COLO668 (cell line): ENCODE results near the gene PACSIN1.
"Not testable (repeated sequence)": the region's sequence is repeated elsewhere in the genome, so short reads cannot be mapped to it uniquely, and the experiment has no call there.

Source experiments
- DNase-seq: peaks from one replicate; lab custom pipeline; 2025; ENCODE audit not compliant: unreplicated experiment; lab: John Stamatoyannopoulos, UW

PACSIN1 gene

DNA sequence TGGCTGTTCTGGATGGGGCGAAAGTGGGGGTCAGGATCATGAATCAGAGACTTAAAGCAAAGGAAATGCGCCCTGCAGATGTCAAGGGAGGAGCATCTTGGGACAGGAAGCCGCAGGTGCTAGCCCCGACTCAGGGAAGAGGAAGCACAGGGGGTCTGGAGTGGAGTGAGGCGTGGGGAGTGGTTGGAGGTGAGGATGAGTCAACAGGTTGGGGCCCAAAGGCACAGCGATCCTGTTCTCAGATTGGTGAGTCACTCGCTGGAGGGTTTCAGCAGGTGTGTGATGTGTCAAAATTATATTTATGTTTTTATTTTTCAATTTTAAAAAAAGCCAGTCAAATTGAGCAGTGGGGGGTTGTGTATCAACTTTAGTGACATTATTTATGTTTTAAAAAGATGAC is 19.0 kb downstream of the PACSIN1 start:
- DNase-seq, result peak; percentile 72

DNA sequence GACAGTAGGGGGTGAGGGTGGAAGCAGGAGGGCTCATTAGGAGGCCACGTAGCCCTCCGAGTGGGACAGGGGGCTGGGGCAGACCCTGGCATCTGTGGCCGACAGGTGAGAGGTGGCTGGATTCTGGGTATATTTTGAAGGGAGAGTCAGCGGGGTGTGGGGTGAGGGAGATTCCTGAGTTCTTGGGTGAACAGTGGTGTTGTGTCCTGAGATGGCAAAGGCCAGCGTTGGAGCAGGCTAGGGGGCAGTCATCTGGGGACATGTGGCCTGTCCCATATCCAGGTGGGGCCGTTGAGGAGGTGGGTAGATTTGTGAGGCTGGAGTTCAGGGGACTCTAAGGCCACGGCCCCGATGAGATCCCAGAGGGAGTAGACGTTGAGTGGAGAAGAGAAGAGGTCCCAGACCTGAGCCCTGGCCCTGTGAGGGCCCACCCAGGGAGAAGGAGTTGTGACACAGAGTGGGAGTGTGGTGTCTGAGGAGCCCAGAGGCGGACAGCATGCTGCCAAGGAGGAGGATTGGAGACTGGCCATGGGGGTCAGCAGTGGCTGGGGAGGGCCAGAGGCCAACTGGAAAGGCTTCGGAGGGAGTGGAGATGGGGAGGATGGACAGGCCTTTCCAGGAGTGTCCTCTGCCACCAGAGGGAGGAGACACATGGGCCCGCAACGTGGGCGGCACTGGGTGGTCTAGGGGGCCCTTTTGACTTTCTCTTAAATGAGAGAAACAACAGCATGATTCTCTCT is 19.6 kb downstream of the PACSIN1 start:
- DNase-seq, result no peak

DNA sequence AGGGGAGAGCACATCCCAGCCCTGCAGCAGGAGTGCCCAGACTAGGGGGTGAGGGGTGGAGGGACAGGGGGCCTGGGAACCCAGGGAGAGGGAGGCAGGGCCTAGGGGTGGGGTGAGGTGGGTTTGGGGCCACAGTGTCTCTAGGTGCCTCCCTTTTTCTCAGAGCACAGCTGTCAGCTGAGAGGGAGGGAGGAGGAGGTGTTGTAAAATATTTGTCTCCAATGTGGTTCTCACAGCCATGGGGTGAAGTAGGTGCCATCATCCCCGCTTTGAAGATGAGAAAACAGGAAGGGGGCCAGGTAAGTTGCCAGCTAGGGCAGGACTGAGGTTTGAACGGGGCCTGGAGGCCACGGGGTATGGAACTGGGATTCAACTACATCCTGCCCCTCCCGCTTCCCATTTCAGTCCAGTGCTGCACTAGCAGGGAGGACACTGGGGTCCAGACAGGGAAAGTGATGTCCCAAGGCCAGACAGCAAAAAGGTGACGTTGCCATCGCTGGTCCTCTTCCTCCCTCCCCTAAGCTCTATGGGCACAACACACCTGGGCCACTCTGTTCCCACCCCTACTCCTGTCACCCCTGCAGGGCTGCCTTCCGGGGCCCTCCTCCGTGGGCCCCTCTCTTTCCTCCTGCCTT is 20.3 kb downstream of the PACSIN1 start:
- no peak for DNase-seq

DNA sequence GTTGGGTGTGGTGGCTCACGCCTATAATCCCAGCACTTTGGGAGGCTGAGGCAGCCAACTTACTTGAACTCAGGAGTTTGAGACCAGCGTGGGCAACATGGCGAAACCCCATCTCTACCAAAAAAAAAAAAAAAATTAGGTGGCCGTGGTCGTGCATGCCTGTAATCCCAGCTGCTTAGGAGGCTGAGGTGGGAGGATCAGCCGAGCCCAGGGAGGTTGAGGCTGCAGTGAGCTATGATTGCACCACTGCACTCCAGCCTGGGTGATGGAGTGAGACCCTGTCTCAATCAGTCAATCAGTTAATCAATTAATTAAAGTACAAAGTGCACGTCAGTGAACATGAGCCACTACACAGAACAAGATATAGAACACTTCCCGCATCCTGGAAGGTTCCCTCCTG is 21.0 kb downstream of the PACSIN1 start:
- DNase-seq, result not testable (repeated sequence)

DNA sequence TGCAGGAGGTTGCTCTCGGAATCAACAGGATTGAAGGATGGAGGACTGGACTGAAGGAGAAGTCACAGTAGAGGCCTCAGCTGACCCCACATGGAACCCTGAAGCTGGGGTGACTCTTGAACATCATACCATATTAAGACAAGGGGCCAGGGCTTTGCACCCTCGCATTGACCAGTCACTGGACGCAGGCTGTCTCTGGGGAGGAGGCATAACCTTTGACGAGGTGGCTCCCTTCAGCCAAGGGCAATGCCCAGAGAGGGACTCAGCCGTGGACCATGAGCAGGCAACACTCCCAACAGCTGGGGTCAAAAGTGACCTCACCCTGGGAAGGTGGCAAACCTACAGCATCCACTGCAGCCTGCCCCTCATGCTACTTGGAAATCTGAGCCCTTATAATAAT is 21.7 kb downstream of the PACSIN1 start:
- DNase-seq, result no peak

DNA sequence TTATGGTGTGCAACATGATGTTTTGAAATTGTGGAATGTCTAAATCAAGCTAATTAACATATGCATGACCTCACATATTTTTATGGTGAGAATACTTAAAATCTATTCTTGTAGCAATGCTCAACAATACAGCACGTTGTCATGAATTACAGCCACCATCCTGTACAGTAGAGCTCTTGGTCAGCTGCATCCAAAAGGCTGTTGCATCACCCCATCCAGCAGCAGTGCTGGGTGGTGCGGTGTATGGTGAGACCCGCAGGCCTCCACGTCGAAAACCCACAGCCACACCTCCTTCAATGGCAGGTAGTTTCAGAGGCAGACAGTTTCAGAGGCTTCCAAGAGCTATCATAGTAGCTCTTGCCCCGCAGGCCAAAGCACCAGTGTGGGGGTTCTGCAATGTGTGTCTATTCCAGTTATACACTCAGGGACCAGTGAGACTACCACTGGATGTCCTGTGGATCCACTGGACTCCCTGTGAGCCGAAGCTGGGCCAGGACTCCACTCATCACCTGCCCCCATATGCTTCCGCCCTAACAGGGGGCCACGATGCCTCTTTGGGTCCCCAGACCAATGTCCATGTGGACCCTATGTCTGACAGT is 23.4 kb downstream of the PACSIN1 start:
- DNase-seq, result no peak

DNA sequence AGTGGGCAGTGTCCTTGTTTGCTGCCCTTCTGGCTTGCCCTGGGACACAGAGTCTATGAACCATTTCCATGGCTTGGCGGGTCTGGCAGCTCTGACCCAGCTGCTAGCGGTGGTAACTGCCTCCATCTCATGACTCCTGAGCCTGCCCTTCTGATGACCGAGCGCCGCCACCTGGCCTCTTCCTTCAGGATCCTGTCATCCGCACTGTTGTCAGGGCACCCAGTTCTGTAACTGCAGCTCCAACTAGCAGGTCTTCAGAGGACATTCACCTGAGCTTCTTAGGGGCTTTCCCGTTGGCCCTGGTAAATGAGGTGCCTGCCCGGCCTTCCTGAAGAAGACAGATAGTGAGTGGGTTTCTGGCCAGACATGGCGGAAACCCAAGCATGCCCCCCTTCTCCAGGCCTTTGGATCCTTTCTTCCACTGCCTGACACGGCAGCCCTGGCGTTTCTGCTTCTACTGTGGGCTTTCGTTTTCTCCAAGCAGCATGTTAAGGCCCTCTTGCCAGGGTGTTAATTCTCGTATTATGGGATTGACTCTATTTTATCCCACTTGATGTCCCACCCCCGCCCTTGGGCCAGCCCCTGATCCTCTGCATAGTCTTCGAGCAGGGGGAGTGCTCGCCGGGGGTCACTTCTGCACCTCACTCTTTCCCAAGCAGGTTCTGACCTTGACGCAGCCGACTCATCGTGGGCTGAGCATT is 24.7 kb downstream of the PACSIN1 start:
- no peak for DNase-seq

DNA sequence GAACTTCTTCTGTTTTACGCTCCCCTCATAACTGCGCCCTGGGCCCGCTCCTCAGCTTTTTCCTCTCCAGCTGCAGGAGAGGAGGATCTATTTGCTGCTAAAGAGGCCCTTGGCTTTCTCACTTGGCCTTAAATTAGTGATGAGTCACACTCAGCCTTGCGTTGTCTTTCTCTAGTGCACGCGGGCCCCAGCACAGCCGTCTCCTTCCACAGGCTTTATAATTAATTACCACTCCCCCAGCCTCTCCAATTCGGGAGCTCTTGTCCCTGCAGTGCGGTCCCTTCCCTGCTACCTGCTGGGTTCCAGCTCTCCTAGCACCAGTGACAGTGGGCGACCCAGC is 25.2 kb downstream of the PACSIN1 start:
- no peak for DNase-seq

DNA sequence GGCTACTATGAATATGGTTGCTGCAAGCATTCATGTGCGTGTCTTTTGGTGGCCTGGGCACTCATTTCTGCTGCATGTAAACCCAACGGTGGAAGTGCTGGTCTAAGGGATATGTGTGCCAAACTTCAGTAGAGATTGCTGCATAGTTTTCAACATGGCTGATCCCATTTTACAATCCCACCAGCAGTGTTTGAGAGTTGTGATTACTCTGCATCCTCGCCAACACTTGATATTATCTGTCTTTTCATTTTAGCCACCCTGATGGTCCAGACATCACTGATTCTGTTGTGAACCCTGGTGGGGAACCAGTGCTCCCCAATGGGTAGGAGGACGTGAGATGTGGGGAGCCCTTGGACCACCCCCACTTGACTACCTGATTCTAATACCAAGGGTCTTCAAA is 27.5 kb downstream of the PACSIN1 start:
- DNase-seq, result no peak

DNA sequence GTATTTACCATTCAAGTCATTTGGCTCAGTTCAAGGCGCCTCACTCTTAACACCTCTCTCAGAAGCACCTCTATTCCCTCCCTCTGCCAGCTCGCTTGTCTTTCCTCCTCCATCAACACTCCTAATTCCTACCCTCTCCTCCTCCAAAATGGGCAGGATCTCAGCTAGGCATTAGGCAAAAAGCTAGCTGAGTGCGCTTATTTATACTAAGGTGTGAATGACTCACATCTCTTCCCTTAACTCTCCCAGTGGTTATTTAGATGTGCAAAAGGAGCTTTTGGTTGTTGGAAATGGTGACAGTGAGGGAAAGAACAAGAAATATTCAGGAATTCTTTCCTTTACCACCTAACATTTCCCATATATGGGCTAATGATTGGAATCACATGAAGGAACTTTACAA is 29.1 kb downstream of the PACSIN1 start:
- no peak for DNase-seq

DNA sequence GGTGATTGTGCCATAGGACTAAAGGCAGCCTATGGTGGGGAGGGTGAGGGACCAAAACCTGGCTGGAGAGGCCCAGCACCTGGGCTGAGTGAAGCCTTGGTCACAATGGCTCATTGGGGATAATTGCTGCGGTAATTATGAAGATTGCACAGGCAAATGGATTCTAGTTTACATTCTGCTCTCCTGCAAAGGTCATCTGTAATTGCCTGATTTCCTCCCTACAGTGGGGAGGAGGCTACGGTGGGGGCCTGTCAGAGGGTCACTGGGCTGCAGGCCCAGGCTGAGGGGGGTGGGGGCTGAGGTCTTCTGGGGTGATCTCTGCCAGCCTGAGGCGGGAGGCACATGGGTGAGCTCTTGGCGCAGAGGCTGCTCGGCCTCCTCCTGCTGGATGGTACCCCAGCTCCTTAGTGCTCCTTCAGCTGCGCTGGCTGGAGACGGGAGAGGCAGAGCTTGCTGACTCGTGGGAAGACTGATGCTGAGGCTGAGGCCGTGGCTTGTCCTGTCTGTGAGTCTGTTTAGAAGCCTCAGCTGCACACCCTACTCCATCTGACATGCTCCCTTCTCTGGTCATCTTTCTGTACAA is 30.3 kb downstream of the PACSIN1 start:
- DNase-seq, result no peak

DNA sequence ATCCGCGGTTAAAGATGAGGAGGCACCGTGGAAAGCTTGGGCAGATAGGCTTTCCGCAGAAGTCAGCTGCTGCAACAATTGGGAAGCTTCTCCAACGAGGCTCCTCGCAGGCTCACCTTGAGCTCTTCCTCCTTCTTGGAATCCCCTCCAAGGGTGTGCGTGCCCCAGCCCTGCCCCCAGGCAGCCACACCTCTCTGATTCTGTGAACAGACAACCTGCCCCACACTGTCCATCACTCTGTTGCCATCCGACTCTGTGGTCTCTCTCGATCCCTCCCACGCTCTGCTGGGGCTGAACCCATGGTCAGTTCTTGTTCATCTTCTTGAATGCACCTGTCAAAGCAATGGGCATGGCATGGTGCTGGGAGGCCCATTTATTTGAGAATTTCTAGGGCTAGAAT is 31.5 kb downstream of the PACSIN1 start:
- no peak for DNase-seq

DNA sequence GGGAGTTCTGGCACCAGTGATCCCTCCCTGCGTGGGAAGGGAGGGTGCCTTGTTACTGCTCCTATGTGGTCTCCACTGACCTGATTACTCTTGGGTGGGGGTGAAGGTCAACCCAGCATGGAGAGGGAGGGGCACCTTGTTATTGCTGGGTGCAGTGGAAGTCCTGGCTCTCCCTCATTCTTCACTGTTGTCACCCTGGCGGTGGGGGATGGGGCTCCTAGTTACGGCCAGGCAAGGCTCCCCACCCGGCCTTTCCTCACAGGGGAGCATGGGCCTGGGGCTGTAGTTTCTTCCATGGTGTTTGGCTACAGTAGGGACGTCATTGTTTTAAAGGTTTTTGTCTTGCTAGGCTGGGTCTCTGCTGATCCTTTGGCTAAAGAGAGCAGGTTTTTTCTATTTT is 40.8 kb downstream of the PACSIN1 start:
- DNase-seq, result no peak

DNA sequence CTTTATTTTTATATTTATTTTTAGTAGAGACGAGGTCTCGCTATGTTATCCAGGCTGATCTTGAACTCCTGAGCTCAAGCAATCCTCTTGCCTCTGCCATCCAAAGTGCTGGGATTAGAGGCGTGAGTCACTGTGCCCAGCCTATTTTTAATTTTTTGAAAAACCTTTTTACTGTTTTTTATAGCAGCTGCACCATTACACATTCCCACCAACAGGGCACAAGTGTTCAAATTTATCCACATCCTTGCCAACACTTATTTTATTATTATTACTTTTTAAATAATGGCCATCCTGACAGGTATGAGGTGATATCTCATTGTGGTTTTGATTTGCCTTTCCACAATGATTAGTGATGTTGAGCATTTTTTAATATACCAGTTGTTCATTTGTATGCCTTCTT is 42.5 kb downstream of the PACSIN1 start:
- no peak for DNase-seq

DNA sequence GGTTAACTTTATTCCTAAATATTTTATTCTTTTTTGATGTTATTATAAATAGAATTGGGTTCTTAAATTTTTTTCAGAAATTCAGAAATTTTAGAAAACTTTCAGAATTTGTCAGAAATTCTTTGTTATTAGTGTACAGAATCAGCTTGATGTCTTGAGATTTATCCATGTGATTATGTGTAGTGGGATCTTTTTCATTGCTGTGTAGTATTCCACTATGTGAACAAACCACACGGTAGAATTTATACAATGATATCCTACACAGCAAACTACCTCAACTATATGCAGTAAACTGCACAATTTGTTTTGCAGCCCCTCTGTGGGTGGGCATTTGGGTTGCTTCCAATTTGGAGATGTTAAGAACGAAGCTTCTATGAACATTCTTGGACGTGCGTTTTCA is 43.9 kb downstream of the PACSIN1 start:
- no peak for DNase-seq

DNA sequence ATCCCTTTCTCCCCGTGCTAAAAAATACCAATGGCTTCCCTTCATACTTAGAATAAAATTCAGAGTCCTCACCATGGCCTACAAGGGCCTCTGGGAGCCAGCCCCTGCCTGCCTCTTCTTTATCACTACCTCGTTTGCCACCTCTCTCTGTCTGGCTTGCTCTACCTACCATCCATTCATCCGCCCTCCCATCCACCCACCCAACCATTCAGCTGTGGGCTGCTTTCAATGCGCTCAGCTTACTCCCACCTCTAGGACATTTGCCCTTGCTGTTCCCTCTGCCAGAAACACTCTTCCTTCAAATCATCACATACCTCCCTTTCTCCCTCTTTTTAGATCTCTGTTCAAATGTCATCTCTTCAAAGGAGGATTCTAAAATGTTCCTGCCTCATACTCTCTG is 44.4 kb downstream of the PACSIN1 start:
- no peak for DNase-seq

DNA sequence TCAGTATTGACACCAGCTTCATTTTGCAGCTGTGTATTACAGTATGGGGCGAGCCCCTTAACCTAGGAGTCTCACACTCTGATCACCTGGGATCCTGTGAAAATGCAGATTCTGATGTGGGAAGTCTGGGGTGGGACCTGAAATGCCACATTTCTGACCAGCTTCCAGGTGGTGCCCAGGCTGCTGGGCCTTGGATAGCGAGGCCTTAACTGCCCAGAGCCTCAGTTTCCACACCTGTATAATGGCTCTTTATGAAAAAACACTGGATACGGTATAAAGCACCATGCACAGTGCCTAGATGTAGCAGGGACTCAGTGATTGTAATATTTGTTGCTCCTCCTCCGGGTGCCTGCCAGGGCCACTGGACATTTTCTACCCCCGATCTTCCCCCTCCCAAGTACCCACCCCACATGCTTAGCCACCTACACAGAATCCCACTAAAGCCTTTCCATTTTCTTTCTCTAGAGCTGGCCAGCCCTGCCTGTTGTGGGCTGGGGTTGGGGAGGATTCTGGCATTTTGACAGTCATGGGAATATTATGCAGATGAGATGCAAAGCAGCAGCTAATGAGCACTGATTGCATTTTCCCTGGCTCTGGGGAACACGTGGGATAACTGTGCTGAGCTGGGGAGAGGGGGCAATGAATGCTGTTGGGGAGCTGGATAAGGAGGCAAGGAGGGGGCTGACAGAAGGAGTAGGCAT is 45.5 kb downstream of the PACSIN1 start:
- no peak for DNase-seq

DNA sequence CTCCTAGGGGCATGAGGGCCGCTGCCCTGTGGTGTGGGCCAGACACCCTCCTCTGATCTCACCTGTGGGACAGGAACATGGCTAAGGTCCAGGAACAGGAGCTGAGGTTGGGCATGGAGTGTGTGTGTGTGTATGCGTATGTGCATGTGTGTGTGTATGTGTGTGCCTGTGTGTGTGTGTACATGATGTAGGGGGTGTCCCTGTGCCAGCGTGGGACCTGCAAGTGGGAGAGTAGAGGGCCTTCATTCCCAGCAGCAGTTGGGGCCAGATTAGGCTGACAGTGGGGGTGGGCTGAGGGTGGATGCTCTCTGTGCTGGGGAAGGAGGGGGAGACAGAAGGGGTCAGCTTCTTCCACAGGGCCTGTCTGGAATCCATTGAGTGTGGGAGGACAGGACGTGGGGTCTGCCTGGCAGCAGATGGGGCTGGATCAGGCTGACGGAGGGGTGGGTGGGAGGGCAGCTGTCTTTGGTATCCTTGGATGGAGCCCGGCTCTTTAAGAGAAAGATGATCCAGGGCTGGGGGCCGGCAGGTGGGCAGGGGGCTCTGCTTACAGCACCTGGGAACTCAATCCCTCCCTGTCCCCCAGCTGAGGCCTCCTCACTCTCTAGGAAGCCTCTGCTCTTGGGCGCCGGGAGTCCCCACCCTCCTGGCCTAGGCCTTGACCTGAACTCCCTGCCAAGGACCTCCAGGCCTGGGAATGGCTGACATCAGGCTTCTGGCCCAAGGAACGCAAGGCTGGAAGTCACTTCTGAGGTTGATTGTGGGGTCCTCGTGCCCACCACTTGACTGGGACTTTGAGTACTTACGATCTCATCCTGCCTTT is 46.2 kb downstream of the PACSIN1 start:
- DNase-seq, result no peak

DNA sequence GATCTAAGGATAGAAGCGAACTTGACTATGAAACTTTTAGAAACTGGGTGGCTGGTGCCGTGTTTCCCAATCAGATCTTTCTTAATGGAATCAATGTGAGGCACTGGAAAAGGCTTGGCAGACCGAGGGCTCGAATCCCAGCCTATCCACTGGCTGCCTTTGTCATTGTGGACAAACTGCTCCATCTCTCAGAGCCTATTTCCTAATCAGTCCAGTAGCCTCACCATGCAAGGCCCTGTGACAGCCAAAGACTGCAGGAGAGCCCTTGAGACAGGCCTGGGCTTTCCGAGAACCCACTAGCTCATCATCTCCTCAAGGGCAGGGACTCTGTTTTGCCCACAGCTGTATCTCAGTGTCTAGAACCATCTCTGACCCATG is 46.9 kb downstream of the PACSIN1 start:
- DNase-seq, result no peak

DNA sequence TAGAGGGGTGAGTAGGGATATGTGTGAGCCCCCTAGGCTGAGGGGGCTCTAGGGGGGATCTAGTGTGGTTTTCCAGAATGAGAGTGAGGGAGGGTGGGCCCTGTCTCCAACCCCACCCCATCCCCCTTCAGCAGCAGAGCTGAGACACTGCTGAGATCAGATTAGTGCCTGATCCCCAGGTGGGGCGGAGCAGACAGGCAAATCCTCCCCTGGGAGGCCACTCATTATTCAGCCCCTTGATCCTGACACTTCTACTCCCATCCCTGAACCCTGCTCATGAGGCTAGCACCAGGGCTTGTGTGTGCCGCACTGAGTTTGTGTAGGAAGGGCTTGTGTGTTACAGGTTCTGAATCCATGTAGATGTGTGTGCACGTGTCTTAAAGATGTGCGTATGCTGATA is 47.8 kb downstream of the PACSIN1 start:
- DNase-seq, result no peak
